Endodermal cell (in vitro differentiated cells): ENCODE data around the gene DCBLD2. TPM values are rescaled to one million over a fixed set of nuclear protein-coding genes. Genes with fewer than 3 reads are reported as not detected.

ENCODE experiments used
- DNase-seq: peaks from one replicate; pipeline ENCODE4 v3.0.0-alpha.2; 2017
- H3K27ac ChIP-seq: 2 replicates; pipeline ENCODE4 v1.5.1; 2013; ENCODE audit warnings: mild to moderate bottlenecking, low read depth, low read length, moderate library complexity
- H3K27me3 ChIP-seq: 2 replicates; pipeline ENCODE4 v1.6.1; 2013; ENCODE audit warnings: mild to moderate bottlenecking, low read length, moderate library complexity; ENCODE audit not compliant: insufficient read depth, control insufficient read depth, poor library complexity, severe bottlenecking
- H3K36me3 ChIP-seq: 2 replicates; pipeline ENCODE4 v1.7.0; 2013; ENCODE audit warnings: mild to moderate bottlenecking, low read length, moderate library complexity; ENCODE audit not compliant: control insufficient read depth, insufficient read depth
- H3K4me1 ChIP-seq: one replicate; pipeline ENCODE4 v1.7.0; 2013; ENCODE audit warnings: low read length; ENCODE audit not compliant: control insufficient read depth, insufficient read depth
- H3K4me3 ChIP-seq: 2 replicates; pipeline ENCODE4 v1.5.1; 2013; ENCODE audit warnings: mild to moderate bottlenecking, low read length, moderate library complexity
- H3K9ac ChIP-seq: 2 replicates; pipeline ENCODE4 v1.6.1; 2013; ENCODE audit warnings: mild to moderate bottlenecking, low read length, moderate library complexity; ENCODE audit not compliant: poor library complexity, severe bottlenecking; ENCODE audit errors: extremely low read depth
- H3K9me3 ChIP-seq: 2 replicates; pipeline ENCODE4 v1.6.1; 2013; ENCODE audit warnings: mild to moderate bottlenecking, low read length, moderate library complexity; ENCODE audit not compliant: control insufficient read depth
- H3K27ac Mint-ChIP-seq: 2 replicates; pipeline ENCODE4 v1.8.0; 2020; ENCODE audit warnings: mixed read lengths
- H3K27me3 Mint-ChIP-seq: 2 replicates; pipeline ENCODE4 v1.8.0; 2021; ENCODE audit warnings: mild to moderate bottlenecking, mixed read lengths; ENCODE audit not compliant: insufficient read depth
- H3K36me3 Mint-ChIP-seq: 2 replicates; pipeline ENCODE4 v1.8.0; 2020; ENCODE audit warnings: low read depth, mixed read lengths
- H3K4me1 Mint-ChIP-seq: 2 replicates; pipeline ENCODE4 v1.8.0; 2020; ENCODE audit warnings: mixed read lengths
- H3K4me3 Mint-ChIP-seq: 2 replicates; pipeline ENCODE4 v1.8.0; 2020; ENCODE audit warnings: mild to moderate bottlenecking, moderate library complexity, mixed read lengths
- H3K9me3 Mint-ChIP-seq: 2 replicates; pipeline ENCODE4 v1.8.0; 2020; ENCODE audit warnings: mild to moderate bottlenecking, mixed read lengths
- CTCF ChIP-seq: fragments of 200-600 bp; sonication (generic); conservative IDR thresholded peaks from 2 replicates; pipeline ENCODE4 v1.5.0; 2021; ENCODE audit warnings: antibody characterized with exemption, mild to moderate bottlenecking
- WGBS, 2 experiments: methylation state at CpG; one replicate each; pipeline versions ENCODE4 v1.1.5 to v1.1.7; 2013; ENCODE audit warnings: missing lambda C conversion rate in 2 of 2, mixed read lengths in 1 of 2; ENCODE audit not compliant: insufficient coverage in 1 of 2, insufficient read length in 1 of 2; 5-methylcytosine and 5-hydroxymethylcytosine counted together
- total RNA-seq, 2 donors: library from RNA; stranded (reverse); fragmentation: NEBNext Ultra II Directional in 1 of 2; extraction: Animal tissue kit (Norgen Biotek cat#: 25700) in 1 of 2; gene quantifications; 2 replicates in 1 of 2; 3 replicates in 1 of 2; pipeline ENCODE4 v1.2.1, GENCODE V29; 2021

Gene DCBLD2
- total RNA-seq, 2 donors from 2014 or later: 70.7 to 80.9 TPM

- Mint-ChIP-seq H3K27ac (no peak overlapping the region), H3K4me3 (no peak overlapping the region), H3K4me1 (no peaks in the 10 kb centered on the region), H3K27me3 (no peaks in the 10 kb centered on the region), H3K36me3 (peaks cover 55% of the 10 kb centered on the region), H3K9me3 (no peaks in the 10 kb centered on the region)
- Histone ChIP-seq H3K4me3 (no peak overlapping the region), H3K9ac (no peak overlapping the region), H3K27me3 (no peaks in the 10 kb centered on the region), H3K36me3 (peaks cover 85% of the 10 kb centered on the region), H3K27ac (no peak overlapping the region), H3K9me3 (no peaks in the 10 kb centered on the region), H3K4me1 (no peaks in the 10 kb centered on the region)
- WGBS, 2 experiments: 93 to 100% methylated on average over 2 to 6 of the region's 6 CpGs
- no peak for TF ChIP-seq CTCF
- DNase-seq: no peak
Observed at GRCh38 chr3:98811048-98811447, 90.4 kb downstream of the DCBLD2 start.

DNA sequence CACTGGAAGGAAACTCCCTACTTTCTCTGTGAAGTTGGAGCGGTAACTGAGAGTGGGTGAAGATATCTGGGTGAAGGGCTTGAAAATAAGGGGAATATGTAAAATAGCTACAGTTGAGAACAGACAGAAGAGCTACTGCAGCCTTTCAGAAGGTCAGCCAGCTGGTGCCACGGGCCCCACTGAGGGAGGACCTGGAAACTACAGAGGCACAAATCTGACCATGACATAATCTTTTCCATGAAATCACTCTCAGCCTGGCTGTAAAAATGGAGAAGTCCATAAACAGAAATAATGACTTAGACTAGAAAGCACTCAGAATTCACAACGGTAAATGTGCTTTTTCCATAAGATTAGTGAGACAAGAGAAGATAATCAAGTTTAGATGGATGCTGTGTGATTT, 91.9 kb downstream of the DCBLD2 start:
- H3K4me1 ChIP-seq: no peaks in the 10 kb centered on the region
- no peak overlapping the region for H3K27ac ChIP-seq
- H3K9ac ChIP-seq: no peak overlapping the region
- no peaks in the 10 kb centered on the region for H3K27me3 ChIP-seq
- Mint-ChIP-seq H3K4me1 (no peaks in the 10 kb centered on the region), H3K27ac (no peak overlapping the region), H3K27me3 (no peaks in the 10 kb centered on the region), H3K9me3 (no peaks in the 10 kb centered on the region), H3K36me3 (peaks cover 62% of the 10 kb centered on the region), H3K4me3 (no peak overlapping the region)
- 87 to 100% methylated on average over 1 to 3 of the region's 3 CpGs for WGBS, 2 experiments
- H3K36me3 ChIP-seq: peaks cover 83% of the 10 kb centered on the region
- DNase-seq: no peak
- no peak for TF ChIP-seq CTCF
- no peaks in the 10 kb centered on the region for H3K9me3 ChIP-seq
- H3K4me3 ChIP-seq: no peak overlapping the region

DNA sequence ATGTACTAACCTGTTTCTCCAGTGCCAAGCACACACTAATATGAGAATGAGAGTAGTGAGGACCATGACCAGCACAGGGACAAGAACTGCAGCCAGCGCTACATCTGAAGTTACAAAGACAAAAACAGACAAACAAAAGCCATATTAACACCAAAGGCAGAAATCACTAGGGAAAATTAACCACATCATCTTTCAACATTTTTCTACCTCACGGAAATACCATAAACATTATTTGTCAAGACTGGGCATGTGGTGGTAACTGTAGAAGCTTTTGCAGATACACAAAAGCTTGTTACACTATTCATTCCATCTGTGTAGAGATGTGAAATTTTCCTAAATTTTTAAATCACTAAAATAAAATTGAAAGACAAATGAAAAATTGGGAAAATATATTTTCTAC, 93.4 kb downstream of the DCBLD2 start:
- no peak for TF ChIP-seq CTCF
- H3K27me3 Mint-ChIP-seq: no peaks in the 10 kb centered on the region
- peaks cover 74% of the 10 kb centered on the region for H3K36me3 ChIP-seq
- peaks cover 65% of the 10 kb centered on the region for H3K36me3 Mint-ChIP-seq
- DNase-seq: no peak
- WGBS, 2 experiments: 98 to 100% methylated on average over 1 to 2 of the region's 2 CpGs
- no peaks in the 10 kb centered on the region for H3K9me3 ChIP-seq
- H3K4me3 Mint-ChIP-seq: no peak overlapping the region
- H3K9me3 Mint-ChIP-seq: peaks cover 2% of the 10 kb centered on the region
- no peak overlapping the region for H3K27ac Mint-ChIP-seq
- no peak overlapping the region for H3K9ac ChIP-seq
- no peaks in the 10 kb centered on the region for H3K4me1 Mint-ChIP-seq
- H3K27me3 ChIP-seq: no peaks in the 10 kb centered on the region
- H3K27ac ChIP-seq: no peak overlapping the region
- no peak overlapping the region for H3K4me3 ChIP-seq
- no peaks in the 10 kb centered on the region for H3K4me1 ChIP-seq
